ENCODE measurements around the gene ABCC8. TPM values are rescaled to one million over a fixed set of nuclear protein-coding genes. Genes with fewer than 3 reads are reported as not detected.

ABCC8 gene
- total RNA-seq, 1 experiment from 2014 or later: 2.4 TPM

DNA sequence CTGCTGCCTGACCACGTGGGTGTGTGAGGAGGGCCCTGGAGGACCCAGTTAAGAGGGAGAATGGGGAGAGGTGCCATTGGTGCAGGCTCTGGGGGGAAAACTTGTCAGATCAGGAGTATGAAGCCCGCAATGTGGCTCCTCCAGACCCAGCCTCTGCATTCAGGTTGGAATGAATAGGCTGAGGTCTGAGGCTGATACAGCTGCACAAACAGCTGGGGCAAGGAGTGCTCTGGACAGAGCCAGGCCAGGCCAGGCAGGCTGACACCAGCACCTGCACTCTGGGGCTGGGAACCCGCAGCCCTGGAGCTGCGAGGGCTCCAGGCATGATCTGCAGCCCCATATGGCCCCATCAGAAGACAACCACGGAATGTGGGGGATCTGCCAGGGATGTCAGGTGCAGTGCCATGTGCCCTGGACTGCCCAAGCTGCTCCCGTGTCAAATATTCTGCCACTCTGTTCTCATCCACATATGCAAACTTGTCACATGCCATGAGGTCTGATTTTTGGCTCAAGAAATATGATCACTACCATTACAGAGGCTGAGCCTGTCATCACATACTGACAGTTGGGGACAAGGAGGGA, 61.0 kb downstream of the ABCC8 start:
- Mint-ChIP-seq H3K4me3 (no peak overlapping the region), H3K36me3 (ENCODE audit: insufficient read depth in 1 of 3, low read depth in 3 of 3) (no peaks in the 10 kb centered on the region), H3K9me3 (peaks cover 0 to 3% of the 10 kb centered on the region in 2 experiments; a peak in 1 of 5 replicates), H3K27ac (no peak overlapping the region), H3K4me1 (peaks cover 14 to 28% of the 10 kb centered on the region in 2 experiments), H3K27me3 (ENCODE audit: low read depth) (peaks cover 72% of the 10 kb centered on the region)
- H3K56ac ChIP-seq (ENCODE audit: insufficient read length, low read depth, low read length): no peak overlapping the region
- no CpG with 5 or more reads among the region's 6 CpGs for WGBS (ENCODE audit: extremely low coverage, insufficient read length, low lambda C conversion rate)
- no peak for TF ChIP-seq CTCF (conservative IDR thresholded peaks at IDR 0.05)
- no peak overlapping the region for H2BK12ac ChIP-seq (ENCODE audit: insufficient read length, low read depth, low read length)
- no peak overlapping the region for H3T11ph ChIP-seq (ENCODE audit: low read length)
- H2BK120ac ChIP-seq (ENCODE audit: low read depth, low read length, poor library complexity, severe bottlenecking): no peak overlapping the region
- H4K5ac ChIP-seq (ENCODE audit: insufficient read length, low read depth, low read length): no peak overlapping the region
- H3K4me1 ChIP-seq (ENCODE audit: insufficient read depth, low read length): no peaks in the 10 kb centered on the region
- H4K91ac ChIP-seq (ENCODE audit: insufficient read length, low read depth, low read length): no peak overlapping the region
- no peak overlapping the region for H2BK5ac ChIP-seq (ENCODE audit: insufficient read length, low read length)
- H3K27me3 ChIP-seq (ENCODE audit: insufficient read depth, low read length): no peaks in the 10 kb centered on the region
- no peaks in the 10 kb centered on the region for H4K20me1 ChIP-seq (ENCODE audit: control insufficient read depth, insufficient read depth, insufficient read length)
- H3K9me3 ChIP-seq (ENCODE audit: control insufficient read depth, low read depth, low read length): no peaks in the 10 kb centered on the region
- no peak overlapping the region for H3K14ac ChIP-seq (ENCODE audit: insufficient read depth, low read length)
- no peak overlapping the region for H3K9ac ChIP-seq (ENCODE audit: extremely low read depth, insufficient read length, low read length)
- H2AK5ac ChIP-seq (ENCODE audit: insufficient read length, low read length): no peak overlapping the region
- H4K8ac ChIP-seq (replicated peaks; ENCODE audit: insufficient read length, low read depth, low read length): no peak overlapping the region
- H2AFZ ChIP-seq (ENCODE audit: low read length): no peak overlapping the region
- no peak overlapping the region for H3K23ac ChIP-seq (ENCODE audit: insufficient read length, low read depth, low read length)
- H3K4me2 ChIP-seq (ENCODE audit: insufficient read depth, insufficient read length, low read length): no peak overlapping the region
- H3K4ac ChIP-seq (ENCODE audit: low read depth, low read length): no peak overlapping the region
- H3K18ac ChIP-seq (ENCODE audit: insufficient read length, low read depth, low read length): no peak overlapping the region
- no peak for DNase-seq
- no peaks in the 10 kb centered on the region for H3K79me1 ChIP-seq (ENCODE audit: insufficient read depth, low read depth, low read length, poor library complexity, severe bottlenecking)
- H2BK20ac ChIP-seq (ENCODE audit: low read depth, low read length, poor library complexity, severe bottlenecking): no peak overlapping the region
- H3K79me2 ChIP-seq (ENCODE audit: insufficient read depth, low read length): no peaks in the 10 kb centered on the region
- H3K23me2 ChIP-seq (ENCODE audit: insufficient read length, low read depth, low read length, poor library complexity, severe bottlenecking): no peaks in the 10 kb centered on the region
- H3K27ac ChIP-seq (ENCODE audit: insufficient read length, low read depth, low read length): no peak overlapping the region
- no peak overlapping the region for H2BK15ac ChIP-seq (ENCODE audit: low read depth, low read length)

Measured in H9 (cell line).